HG02981 (cell line): ENCODE results near the gene LPAR5.

ENCODE experiments used
- ATAC-seq: cut with Tn5 transposase; IDR thresholded peaks from one replicate; pipeline ENCODE4 v1.9.1; 2021; ENCODE audit warnings: mild to moderate bottlenecking, moderate library complexity; ENCODE audit not compliant: unreplicated experiment

The LPAR5 gene

GRCh38 chr12:6635856-6636531, at the start of gene LPAR5:
Gene LPAR5 (minus strand): TSS chr12:6635959. CDS start chr12:6621248, 14,711 bp downstream.
- peak; percentile 41 for ATAC-seq

GRCh38 chr12:6684609-6685008, 48.9 kb upstream of the LPAR5 start:
- ATAC-seq = no peak

- no peak for ATAC-seq
These were observed 41.2 kb upstream of the LPAR5 start for GRCh38 chr12:6676962-6677361.

- ATAC-seq = no peak
These were observed 36.4 kb upstream of the LPAR5 start for GRCh38 chr12:6672143-6672542.

GRCh38 chr12:6667559-6668210, 31.9 kb upstream of the LPAR5 start:
- no peak for ATAC-seq

- no peak for ATAC-seq
These were observed 30.5 kb upstream of the LPAR5 start for GRCh38 chr12:6666211-6666610.

GRCh38 chr12:6664902-6665301, 29.1 kb upstream of the LPAR5 start:
- ATAC-seq = no peak

- ATAC-seq = peak; percentile 97
These were observed 27.4 kb upstream of the LPAR5 start, which contains the start of gene ING4 for GRCh38 chr12:6662906-6663742. Gene ING4 (minus strand): TSS chr12:6663119. CDS start chr12:6663101, 18 bp downstream.

GRCh38 chr12:6662602-6662905, 26.8 kb upstream of the LPAR5 start:
- ATAC-seq = no peak

- no peak for ATAC-seq
These were observed 18.2 kb upstream of the LPAR5 start for GRCh38 chr12:6653987-6654386.

GRCh38 chr12:6653342-6653741, 17.6 kb upstream of the LPAR5 start:
- ATAC-seq = no peak

GRCh38 chr12:6652391-6652790, 16.6 kb upstream of the LPAR5 start:
- ATAC-seq = no peak

GRCh38 chr12:6650832-6651231, 15.1 kb upstream of the LPAR5 start:
- no peak for ATAC-seq

GRCh38 chr12:6647083-6647604, 11.4 kb upstream of the LPAR5 start, which contains the start of gene ACRBP:
Gene ACRBP (minus strand): TSS chr12:6647432. CDS start chr12:6647366, 66 bp downstream.
- no peak for ATAC-seq

- ATAC-seq = no peak
These were observed 10.7 kb upstream of the LPAR5 start for GRCh38 chr12:6646276-6647082.

GRCh38 chr12:6644903-6645302, 9.1 kb upstream of the LPAR5 start:
- ATAC-seq = no peak

- no peak for ATAC-seq
These were observed 8.5 kb upstream of the LPAR5 start for GRCh38 chr12:6644257-6644596.

- no peak for ATAC-seq
These were observed 8.0 kb upstream of the LPAR5 start for GRCh38 chr12:6643569-6644256.

- ATAC-seq = no peak
These were observed 5.4 kb upstream of the LPAR5 start for GRCh38 chr12:6641131-6641530.

GRCh38 chr12:6640497-6640896, 4.7 kb upstream of the LPAR5 start:
- no peak for ATAC-seq
